NCI-H510A (cell line): ENCODE results near the gene JPT2.
A peak's percentile ranks its signal among the peaks of the same experiment; 100 is the strongest.
"Not testable (repeated sequence)": the region's sequence is repeated elsewhere in the genome, so short reads cannot be mapped to it uniquely, and the experiment has no call there.

Source experiments
- DNase-seq: peaks from one replicate; lab custom pipeline; 2025; lab: John Stamatoyannopoulos, UW

The JPT2 gene

DNA sequence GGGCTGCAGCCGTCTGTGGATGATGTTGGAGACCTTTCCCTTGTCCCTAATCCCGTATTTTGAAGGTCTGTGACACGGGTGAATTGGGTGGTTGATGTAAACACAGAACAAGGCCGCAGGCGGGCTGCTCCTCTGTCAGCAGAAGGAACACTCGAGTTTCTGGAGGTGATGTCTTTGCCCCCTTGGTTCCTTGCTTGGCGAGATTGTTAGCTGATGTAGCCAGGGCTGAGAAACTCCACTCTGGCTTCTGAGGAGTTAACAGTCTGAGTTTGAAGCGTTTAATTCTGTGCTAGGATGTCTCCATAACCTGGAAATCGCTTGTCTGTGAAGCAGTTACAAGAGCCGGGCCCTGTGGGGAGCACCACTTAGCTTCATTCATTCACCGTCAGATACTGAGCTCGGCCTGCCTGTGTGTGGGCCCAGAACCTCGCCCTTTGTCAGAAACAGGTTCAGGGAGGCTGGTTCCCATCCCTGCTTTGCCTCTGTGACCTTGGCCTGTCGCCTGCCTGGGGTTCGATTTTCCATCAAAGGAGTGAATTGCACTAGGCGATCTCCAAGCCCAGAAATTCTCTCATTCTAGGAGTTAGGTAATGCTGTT lies 29.2 kb downstream of the JPT2 start:
- no peak for DNase-seq

DNA sequence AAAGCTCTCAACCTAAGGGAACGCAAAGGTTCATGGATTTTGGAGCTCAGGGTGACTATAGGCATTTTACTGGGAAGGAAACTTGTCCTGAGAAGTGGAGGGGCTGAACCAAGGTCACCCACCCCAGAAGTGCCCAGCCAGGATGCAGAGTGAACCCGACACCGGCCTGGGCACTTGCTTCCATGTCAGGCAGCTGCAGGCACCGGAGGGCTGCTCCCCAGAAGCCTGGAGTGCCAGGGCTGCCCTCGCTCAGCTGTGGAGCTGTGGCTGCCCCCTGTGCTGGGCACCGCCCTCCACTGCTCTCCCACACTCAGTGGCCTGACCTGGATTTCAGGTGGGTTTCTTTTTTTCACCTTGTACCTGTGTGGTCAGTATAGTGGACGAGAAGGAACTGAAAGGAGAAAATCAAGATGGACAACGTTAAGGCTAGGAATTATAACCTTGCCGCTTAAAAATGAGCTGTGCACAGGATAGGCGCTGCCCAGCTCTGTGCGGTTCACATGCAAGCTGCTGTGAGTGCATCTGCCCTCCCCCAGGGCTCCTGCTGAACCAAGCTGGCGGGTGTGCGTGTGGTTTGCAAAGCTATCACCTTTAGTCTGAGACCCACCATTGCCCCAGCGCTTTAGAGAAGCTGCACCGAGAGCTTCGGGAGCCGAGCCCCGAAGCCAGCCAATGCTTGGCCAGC lies 30.1 kb downstream of the JPT2 start:
- no peak for DNase-seq

DNA sequence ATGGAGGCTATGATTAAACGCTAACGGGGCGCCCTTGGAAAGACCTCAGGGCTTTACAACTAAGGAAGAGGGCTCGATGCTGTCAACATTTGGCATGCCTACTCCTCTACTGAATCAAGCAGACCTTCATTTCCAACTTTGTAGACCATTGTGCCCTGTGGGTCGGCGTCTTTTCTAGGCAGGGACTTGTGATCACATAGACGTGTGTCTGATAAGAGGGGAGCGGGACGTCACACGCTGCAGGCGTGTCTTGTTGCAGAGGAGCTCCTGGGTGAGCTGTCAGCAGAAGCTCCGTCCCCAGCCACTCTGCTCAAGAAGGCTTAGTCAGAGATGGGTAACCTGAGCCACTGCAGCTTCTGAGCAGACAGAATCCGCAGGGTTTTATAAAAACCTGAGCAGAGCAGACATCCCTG lies 30.7 kb downstream of the JPT2 start:
- peak; percentile 37 for DNase-seq

DNA sequence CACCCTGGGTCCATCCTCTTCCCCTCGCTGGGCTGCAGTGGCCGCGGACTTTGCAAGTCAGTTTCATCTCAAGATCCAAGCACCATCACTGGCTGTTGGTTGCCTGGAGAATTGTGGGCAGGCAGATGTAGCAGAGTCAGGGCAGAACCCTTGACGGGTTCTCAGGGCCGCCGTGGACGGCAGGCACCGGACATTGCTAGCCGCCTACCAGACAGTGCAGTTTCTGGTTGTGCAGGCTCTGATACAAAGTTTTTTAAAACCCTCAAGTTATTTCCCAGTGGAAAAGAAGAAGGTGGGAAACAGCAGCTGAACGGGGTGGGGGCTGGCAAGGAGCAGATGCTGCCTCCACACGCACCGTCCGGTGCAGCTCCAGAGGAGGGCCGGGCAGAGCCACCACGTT lies 31.3 kb downstream of the JPT2 start:
- no peak for DNase-seq

DNA sequence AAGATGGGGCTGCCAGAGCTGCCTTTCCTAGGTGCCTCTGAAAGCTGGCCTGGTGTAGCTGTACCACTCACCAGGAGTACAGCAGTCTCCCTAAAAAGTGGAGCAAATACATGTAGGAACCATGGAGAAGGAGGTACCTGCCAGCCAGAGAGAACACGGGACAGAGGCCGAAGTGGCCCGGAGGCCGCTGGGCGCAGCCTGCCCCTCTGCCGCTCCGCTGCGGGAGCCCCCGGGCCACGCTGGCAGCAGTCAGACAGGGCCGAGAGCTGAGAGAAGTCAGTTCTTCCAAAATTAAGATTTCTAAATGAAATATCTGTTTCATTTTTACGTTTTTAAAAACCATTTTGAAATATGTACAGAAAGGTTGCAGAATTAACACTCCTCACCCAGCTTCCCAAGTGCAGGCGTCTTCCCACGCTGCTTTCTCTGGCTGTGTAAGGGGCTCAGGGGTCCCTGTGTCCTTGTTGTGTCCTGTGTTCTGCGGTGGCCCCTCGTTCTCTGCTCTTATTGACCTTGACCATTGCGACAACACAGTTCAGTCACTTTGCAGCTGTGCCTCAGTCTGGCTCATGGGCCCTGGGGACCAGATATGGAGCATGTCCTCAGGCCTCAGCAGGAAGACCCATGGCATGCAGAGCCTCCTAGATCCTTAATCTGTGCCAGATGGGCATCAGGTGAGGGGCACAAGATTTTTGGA lies 32.9 kb downstream of the JPT2 start:
- no peak for DNase-seq

DNA sequence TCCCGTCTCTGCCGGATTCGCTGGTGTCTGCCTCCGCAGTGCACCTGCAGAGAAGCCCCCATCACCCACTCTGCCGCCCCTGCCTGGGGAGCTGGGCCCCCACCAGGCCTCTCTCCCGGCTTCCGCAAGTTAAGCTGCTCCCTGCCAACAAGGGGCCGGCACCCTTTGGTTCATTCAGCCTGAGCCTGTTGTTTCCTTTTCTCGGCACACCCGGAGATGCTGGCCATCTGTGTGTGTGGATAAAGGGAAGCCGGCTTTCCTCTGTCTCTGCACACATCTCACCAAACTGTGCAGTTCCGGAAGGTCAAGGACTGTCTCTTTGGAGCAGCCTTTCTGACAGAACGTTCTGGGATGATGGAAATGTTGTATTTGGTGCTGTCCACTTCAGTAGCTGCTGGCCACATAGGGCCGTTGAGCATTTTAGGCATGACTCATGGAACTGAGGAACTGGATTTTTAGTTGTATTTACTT lies 34.7 kb downstream of the JPT2 start:
- DNase-seq: no peak

DNA sequence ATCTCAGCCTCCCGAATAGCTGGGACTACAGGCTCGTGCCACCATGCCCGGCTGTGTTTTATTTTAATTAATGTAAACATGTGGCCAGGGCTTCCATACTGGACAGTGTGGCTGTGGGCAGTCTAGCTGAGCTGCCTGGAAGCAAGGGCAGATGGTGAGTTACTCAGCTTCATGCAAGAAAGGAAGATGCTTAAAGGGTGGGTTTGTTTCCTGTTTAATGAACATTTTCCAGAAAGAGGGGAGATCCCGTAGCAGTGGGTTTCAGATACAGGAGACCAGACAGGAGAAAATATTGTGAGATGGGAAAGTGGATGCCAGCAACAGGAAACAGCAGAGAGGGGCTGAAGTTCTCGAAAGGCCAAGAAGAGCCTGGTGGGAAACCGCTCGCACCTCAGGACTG lies 35.3 kb downstream of the JPT2 start:
- no peak for DNase-seq

DNA sequence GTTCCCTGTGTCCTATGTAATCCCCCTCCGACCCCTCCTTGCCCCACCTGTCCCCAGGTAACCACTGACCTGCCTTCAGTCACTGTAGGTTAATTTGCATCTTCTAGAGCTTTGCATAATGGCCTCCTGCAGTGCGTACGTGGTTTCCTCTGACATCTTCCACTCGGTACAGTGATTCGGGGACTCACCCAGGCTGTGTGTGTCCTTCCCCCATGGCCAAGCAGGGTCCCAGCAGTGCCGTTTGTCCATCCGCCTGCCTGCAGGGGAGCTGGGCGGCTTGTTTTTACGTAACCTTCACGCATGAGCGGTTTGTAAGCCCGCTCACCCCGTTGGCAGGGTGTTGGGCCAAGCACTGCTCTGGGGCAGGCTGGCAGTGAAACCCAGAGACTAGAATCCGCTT lies 35.9 kb downstream of the JPT2 start:
- no peak for DNase-seq

DNA sequence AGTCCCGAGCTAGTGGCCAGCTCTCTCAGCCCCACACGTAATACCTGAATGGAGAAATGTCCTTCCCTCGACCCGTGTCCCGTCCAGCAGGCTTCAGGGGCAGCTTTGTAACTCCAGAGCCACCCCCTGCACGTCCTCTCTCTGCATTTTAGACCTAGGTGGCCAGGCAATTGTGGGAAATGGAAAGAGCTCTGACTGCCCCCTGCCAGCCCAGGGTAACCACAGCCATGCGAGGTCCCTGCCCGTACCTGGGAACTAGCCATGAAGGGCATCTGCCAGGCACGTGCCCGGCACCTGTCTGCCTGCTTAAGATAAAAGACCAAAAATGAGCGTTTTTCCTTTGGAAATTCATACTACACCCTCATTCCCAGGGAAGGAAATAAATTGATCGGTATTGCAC lies 37.1 kb downstream of the JPT2 start:
- DNase-seq: no peak

DNA sequence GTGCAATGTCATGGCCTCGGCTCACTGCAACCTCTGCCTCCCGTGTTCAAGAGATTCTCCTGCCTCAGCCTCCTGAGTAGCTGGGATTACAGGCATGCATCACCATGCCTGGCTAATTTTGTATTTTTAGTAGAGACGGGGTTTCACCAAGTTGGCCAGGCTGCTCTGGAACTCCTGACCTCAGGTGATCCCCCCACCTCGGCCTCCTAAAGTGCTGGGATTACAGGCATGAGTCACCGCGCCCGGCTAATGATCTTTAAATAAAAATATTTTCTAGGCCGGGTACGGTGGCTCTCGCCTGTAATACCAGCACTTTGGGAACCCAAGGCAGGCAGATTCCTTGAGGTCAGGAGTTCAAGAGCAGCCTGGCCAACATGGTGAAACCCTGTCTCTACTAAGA lies 40.2 kb downstream of the JPT2 start:
- DNase-seq: not testable (repeated sequence)

DNA sequence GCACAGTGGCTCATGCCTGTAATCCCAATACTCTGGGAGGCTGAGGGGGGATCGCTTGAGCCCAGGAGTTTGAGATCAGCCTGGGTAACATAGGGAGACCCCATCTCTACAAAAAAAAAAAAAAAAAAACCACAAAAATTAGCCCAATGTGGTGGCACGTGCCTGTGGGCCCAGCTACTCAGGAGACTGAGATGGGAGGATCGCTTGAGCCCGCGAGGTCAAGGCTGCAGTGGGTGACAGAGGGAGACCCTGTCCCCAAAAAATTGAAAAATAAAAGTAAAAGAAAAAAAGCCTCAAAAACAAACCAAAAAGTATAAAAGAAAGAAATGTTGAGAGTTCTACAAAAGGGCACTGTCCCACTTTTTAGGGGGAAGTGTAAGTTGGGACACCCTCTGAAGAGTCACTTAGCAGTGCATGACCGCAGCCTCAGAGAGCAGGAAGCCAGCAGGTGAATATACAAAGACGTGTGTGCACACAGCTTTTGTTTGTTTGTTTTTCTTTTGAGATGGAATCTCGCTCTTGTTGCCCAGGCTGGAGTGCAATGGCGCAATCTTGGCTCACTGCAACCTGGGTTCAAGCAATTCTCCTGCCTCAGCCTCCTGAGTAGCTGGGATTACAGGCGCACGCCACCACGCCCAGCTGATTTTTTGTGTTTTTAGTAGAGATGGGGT lies 41.6 kb downstream of the JPT2 start:
- DNase-seq: peak; percentile 18

DNA sequence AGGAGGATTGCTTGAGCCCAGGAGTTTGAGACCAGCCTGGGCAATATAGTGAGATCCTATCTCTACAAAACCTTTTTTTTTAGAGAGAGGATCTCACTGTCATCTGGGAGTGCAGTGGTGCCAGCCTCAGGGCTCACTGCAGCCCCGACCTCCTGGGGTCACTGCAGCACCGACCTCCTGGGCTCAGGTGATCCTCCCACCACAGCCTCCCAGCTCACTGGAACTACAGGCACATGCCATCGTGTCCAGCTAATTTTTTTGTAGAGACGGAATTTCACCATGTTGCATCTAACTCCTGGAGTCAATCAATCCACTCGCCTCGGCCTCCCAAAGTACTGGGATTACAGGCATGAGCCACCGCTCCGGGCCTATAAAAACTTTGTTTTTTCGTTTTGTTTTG lies 43.3 kb downstream of the JPT2 start:
- no peak for DNase-seq

DNA sequence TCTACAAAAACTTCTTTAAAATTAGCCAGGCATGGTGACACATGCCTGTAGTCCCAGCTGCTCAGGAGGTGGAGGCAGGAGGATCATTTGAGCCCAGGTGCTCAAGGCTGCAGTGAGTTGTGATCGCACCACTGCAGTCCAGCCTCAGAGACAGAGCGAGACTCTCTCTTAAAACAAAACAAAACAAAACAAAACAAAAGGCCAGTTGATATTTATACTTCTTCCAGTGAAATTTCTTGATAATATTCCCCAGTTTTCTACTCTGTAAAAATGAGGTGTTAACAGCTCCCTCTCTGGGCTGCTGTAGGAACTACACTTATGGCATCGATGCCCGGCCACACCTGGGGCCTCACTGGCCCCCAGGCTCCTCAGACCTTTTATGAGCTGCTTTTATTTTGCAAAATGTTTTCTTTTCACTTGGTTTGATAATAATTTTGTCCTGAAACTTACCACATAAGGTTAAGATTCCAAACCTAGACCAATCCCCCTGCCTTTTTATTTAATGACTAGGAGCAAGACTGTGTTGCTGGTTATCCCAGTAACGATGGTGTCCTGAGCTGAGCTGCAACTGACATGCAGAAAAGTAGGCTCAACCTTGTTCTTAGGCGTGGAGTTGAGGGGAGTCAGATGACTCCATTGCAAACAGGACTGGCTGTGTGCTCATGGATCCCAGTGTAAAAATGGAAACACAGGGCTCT lies 45.5 kb downstream of the JPT2 start:
- no peak for DNase-seq

DNA sequence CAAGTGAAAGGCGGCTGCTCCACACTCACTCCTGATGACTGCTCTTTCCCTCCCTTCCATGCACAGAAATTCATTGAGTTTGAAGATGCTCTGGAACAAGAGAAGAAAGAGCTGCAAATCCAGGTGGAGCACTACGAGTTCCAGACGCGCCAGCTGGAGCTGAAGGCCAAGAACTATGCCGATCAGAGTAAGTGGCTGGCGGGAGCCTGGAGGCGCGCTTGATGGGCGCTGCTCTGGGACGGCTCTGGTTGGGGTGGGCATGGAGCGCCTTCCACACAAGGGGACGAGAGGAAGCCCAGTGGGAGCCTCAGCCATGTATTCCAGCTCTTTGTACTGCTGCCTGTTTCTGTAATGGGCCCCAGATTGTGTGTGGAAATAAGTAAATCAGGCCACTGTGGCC lies 46.4 kb downstream of the JPT2 start:
- DNase-seq: no peak

DNA sequence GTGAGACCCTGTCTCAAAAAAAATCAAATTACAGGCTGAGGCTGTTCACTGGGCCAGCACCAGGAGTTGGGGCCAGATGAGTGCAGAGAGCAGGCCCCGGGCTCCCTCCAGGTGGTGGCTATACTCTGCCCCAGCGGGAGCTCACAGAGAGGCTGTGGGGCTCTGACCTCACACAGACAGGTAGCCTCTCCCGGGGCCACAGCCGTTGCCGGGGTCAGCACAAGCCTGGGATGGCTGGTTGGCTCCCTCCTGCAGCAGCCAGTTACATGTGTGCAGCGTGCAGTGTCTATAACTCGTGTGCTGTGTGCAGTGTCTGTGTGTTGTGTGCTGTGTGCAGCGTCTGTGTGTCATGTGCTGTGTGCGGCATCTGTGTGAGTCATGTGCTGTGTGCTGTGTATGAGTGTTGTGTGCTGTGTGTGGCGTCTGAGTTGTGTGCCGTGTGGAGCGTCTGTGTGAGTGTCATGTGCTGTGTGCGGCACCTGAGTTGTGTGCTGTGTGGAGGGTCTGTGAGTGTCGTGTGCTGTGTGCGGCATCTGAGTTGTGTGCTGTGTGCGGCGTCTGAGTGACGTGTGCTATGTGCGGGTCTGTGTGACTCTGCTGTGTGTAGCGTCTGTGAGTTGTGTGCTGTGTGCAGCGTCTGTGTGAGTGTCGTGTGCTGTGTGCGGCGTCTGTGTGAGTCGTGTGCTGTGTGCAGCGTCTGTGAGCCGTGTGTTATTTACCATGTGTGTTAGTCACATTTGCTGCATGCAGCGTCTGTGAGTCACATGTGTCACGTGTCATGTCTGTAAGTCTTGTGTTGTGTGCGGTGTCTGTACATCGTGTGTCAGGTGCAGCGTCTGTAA lies 48.8 kb downstream of the JPT2 start:
- no peak for DNase-seq

DNA sequence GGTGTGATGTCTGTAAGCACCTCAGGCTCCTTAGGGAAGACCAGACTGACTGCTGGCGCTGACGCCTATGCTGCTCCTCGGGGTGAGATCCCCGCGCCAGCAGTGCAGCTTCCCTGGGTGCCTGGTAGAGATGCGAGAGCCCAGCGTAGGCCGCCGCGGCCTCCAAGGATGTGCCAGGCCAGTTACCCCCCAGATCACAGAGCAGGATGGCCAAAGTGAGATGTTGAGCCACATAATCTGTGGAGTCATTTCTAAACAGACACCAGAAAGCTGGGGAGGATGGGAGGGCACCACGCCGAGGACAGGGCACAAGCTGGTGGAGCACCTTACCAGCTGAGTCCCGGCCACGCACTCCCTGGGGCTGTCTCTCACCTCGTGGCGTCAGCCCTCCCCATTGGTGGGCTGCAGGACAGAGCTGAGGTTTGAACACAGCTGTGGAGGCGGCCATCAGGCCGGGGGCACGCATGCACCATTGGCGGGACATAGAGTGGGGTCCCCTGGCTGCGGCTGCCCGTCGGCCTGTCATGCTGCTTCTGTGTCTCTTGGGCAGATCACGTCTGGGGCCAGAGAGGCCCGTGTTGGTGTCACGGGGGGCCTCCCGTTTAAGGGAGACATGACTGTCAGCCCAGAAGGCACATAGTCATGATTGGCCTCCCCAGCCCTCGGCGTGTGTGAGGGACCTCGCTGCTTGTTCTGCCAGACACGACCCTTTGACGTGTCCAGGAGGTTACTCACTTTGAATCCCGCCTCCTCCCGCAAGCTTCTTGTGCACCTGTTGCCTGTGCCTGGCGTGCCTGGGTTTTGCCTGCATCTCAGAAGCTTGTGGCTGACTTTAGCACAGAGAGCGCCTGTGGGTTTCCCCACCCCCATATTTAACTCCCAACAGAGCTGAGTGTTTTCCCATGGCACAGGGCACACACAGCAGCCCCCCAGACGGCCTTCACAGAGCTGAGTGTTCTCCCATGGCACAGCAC lies 49.9 kb downstream of the JPT2 start:
- no peak for DNase-seq

DNA sequence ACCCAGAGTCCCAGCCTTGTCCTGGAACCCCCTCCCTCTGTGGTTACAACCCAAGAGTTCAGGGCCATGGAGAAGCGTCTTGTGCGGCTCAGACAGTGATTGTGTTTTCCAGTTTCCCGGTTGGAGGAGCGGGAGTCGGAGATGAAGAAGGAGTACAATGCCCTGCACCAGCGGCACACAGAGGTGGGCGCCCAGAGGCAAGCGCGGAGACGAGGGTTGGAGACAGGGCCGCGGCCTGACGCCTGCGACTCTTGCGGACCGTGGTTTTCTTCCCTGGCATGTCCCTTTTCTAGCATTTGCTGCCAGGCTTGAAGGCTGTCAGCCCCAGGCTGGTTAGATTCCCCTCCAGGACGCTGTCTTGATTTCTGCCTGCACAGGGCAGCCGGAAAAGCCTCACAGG lies 50.9 kb downstream of the JPT2 start:
- DNase-seq: no peak

DNA sequence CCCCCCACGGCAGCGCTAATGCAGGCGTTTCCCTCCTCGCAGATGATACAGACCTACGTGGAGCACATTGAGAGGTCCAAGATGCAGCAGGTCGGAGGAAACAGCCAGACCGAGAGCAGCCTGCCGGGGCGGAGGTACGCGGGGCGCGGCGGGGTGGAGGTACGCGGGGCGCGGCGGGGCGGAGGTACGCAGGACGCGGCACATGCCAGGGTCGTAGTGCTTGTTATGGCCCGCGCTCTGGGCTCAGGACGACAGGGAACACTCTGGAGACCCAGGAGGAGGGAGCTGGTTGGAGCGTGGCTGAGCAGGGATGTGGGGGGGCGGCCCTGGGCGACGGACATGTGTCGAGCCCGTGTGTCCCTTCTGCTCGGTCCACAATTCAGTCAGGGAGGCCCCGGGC lies 51.4 kb downstream of the JPT2 start:
- DNase-seq: no peak

DNA sequence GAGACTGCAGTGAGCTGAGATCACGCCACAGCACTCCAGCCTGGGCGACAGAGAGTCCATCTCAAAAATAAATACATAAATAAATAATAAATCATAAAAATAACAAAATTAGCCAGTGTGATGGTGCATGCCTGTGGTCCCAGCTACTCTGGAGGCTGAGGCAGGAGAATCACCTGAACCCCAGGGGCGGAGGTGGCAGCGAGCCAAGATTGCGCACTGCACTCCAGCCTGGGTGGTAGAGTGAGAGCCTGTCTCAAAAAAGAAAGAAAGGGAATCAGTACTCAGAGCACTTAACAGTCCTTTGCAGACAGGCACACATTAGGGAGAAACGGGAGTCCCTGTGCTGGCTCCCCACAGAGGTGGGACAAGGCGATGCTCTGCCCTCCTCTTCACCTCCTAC lies 53.0 kb downstream of the JPT2 start:
- DNase-seq: no peak

DNA sequence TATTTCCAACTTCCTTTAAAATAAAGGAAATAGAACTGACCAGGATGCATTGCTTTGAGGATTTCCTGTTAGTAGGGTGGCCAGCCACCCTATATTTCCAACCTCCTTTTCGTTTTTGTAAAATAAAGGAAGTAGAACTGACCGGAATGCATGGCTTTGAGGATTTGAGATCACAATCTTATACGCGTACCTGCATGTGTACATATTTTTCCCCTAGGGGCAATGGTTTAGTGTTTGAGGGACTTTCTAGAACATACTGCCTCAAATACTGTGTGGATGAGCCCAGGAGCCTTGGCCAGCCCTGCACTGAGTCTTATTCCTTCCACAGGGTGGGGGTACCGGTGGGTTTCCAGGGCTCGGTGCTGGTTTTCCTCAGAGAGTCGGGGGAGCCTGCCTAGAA lies 53.5 kb downstream of the JPT2 start:
- DNase-seq: no peak
